Ovary (tissue), 3 donors: ENCODE results near the gene CHST12.

Experiments used
- POLR2A ChIP-seq: fragments of 450-650 bp; IDR thresholded peaks from one replicate; pipeline ENCODE4 v1.6.1; 2017; ENCODE audit warnings: antibody characterized with exemption, mild to moderate bottlenecking, moderate library complexity
- TF ChIP-seq, protein P1 (sequence below), 3 donors: fragments of 450-650 bp in 2 of 3; fragments of 200-600 bp in 1 of 3; IDR thresholded peaks; one replicate each; pipeline versions ENCODE4 v1.5.1 to v1.8.0; 2016 to 2022; ENCODE audit warnings: antibody characterized with exemption in 3 of 3, mild to moderate bottlenecking in 1 of 3
- donor health status: DM: no; HTN: no; CAD: no.

DNA sequence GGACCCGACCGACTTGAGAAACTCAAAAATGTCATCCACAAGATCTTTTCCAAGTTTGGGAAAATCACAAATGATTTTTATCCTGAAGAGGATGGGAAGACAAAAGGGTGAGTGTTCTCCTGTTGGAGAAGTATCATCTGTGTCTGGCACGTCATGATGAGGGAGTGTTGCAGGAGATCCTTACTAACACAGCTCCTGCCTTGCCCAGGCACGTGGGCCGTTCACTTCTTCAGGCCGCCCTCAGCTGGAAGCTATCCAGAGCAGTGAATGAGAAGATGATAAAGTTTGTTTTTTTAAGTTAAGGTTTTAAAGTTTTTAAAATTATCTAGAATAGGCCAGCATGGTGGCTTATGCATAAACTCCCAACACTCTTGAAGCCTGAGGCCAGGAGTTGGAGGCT, 42.6 kb upstream of the CHST12 start:
- TF ChIP-seq, protein P1, sequence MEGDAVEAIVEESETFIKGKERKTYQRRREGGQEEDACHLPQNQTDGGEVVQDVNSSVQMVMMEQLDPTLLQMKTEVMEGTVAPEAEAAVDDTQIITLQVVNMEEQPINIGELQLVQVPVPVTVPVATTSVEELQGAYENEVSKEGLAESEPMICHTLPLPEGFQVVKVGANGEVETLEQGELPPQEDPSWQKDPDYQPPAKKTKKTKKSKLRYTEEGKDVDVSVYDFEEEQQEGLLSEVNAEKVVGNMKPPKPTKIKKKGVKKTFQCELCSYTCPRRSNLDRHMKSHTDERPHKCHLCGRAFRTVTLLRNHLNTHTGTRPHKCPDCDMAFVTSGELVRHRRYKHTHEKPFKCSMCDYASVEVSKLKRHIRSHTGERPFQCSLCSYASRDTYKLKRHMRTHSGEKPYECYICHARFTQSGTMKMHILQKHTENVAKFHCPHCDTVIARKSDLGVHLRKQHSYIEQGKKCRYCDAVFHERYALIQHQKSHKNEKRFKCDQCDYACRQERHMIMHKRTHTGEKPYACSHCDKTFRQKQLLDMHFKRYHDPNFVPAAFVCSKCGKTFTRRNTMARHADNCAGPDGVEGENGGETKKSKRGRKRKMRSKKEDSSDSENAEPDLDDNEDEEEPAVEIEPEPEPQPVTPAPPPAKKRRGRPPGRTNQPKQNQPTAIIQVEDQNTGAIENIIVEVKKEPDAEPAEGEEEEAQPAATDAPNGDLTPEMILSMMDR (IDR thresholded peaks at IDR 0.05), result no peak
- TF ChIP-seq POLR2A, result no peak
